ENCODE results near the gene MRPL3.

MRPL3 gene

DNA sequence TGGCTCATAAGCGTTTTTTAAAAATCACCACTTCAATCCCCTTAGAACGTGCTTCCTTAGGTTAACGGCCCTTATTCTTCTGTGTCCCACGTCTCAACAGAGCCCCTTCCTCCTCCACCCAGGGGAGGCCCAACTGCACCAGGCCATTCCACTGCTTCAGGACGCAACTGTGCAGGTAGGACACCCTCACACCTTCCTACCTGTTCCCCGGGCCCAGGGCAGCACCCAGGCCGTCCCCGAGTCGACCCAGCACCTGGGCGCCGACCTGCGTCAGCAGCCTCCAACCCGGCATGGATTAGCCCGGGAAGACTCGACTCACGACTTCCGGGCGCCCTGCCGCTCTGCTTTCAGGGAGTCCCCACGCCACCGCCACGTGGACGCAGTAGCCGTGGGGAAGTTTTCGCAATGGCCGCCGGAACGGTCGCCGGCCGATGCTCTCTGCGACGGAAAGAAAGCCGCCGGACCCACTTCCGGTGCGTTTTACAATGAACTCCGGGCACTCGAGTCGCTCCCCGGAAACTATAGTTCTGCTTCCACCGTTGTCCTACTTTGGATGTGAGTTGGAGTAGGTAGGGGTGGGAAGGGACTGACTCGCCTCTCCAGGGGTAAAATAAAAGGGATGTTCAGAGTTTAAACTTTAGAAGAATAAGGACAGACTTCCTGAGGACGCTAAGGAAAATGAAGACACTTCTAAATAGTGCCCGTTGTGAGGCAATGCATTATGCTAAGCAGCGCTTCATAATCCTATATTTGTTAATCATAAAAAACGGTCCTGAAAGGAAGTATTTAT is at the start of gene MRPL3:
Gene MRPL3, minus strand, starts transcription at position 442 of the 790 bp plus-strand sequence. Its CDS starts 150 bp downstream, at position 292.
- DNase-seq (ENCODE audit: low read depth) = peak; percentile 81

DNA sequence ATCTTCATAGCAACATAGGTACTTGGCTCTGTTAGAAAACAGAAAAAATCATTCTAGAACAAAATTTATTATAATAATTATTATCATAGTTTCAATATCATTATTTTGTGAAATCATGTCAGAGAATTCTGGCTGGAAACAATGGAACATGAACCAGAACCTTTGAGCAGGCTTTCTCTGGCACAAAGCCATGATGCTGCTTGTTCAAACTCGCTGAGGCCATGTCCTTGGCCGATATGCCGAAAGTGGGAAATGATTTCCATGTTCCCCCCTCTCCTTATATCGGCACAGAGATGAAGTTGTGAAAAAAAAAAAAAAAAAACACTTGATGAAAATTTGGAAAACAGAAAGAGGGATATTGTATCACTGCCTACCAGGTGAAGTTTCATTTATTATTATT is 49.0 kb upstream of the MRPL3 start:
- no peak for DNase-seq (ENCODE audit: low read depth)

DNA sequence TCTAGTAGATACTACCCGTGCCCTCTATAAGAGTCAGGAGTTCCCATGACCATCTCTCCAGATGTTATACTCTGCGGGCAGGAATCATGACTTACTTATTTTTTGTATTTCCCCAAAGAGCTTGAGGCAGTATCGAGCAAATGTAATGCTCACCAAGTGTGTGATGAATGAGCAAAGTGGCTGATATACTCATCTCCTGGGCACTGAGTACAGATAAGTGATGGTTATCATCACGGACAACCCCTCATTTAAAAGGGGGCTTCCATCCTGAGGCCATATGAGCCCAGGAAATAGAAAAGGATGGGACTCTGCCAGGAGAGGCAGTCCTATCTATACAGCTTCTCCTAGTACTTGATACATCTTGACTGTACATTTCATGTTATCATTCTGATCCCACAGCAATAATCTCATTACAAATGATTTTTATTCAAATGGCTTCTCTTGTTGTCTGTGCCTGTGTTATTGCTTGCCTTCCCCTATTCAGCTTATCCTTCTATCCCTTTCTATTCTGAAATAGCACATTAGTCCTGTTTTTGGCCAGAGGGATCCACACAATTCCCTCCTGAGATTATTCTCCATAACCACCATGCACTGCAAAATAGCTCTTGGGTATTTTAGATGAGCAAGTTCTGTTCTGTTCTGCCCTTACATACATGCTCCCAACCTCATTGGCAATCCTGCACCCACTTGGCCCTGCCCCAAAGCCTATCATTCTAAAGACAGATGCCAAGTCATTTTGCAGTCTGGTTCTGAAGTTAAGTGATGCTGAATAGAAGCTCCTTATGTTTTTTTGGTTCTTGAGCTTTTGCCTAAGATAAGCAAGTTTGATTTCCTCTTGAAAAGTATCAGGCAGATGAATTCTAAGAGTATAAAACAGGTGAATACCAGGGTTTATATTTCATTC is 48.0 kb upstream of the MRPL3 start:
- no peak for DNase-seq (ENCODE audit: low read depth)

DNA sequence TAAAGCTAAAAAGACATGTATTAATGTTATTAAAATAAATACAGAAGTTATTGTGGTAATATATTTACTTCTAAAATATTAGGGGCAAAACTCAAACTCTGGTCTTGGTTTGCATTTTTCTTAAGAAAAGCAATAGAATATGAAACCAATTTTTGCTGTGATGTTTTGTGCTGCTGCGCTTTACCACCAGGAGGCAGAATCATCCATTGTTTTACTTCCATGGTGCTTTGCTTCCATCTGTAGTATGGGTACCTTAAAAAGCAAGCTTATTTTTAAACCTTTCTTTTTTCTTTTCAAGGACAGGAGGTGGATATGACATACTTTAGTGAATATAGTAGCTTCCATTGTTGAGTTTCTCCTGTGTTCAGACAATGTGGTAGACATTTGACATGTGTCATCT is 46.6 kb upstream of the MRPL3 start:
- no peak for DNase-seq (ENCODE audit: low read depth)

GRCh38 chr3:131547585-131547984 is 44.8 kb upstream of the MRPL3 start:
- no peak for DNase-seq (ENCODE audit: low read depth)

GRCh38 chr3:131546441-131546840 is 43.7 kb upstream of the MRPL3 start:
- no peak for DNase-seq (ENCODE audit: low read depth)

DNA sequence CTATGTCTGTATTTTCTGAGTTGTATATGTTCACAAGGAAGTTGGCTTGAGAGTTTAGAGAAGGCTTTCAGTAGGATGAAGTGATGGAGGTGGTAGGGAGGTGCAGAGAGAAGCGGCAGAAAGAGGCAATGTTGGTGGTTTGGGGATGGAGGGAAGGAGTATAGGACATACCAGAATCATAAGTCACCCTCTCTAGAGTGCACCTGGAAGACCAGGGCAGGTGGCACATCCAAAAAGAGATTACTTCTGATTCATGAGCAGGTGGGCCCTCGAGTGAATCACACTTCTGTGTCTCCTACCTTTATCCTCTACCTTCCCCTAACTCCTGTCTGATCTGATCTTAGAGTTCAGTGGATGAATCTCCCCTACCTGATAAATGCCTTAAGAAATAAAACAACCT is 41.8 kb upstream of the MRPL3 start:
- no peak for DNase-seq (ENCODE audit: low read depth)

- DNase-seq (ENCODE audit: low read depth) = no peak
Measured at GRCh38 chr3:131543714-131544113, 40.9 kb upstream of the MRPL3 start.

DNA sequence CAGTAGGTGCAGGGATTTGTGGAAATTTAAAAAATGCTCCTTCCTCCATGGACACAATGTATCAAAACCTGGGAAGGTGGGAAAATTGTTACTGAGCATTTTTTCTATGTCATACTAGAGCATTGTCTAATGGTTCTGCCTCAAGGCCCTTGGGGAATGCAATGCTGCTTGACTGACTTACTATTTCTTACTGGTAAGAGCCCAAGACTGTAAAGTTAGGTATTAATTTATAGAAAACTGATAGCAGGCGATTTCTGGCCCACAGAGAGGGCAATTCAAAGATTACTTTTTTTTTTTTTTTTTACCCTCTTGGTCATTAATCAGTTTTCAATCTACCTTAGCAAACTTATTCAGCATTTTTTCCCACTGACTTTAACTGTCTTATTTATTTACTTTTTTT is 38.5 kb upstream of the MRPL3 start:
- no peak for DNase-seq (ENCODE audit: low read depth)

DNA sequence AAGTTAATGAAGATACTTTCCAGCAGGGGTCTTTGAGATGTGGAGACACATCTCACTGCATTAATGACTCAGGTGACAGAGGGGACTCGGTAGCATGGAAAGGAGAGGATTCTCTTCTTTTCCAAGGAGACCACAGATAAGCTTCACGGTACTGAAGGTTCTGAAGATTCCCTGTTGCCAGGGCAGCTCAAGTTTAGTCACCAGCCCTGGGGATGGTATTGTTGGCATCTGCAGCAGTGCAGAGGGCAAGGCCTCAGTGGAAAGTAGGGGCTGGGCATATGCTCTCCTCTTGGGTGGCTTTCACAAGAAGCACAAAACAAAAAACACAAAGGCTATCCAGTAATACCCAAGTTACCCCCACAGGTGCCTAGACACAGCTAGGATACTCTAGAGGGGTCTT is 38.0 kb upstream of the MRPL3 start:
- DNase-seq (ENCODE audit: low read depth) = no peak

- DNase-seq (ENCODE audit: low read depth) = no peak
Measured at GRCh38 chr3:131540143-131540542, 37.4 kb upstream of the MRPL3 start.

DNA sequence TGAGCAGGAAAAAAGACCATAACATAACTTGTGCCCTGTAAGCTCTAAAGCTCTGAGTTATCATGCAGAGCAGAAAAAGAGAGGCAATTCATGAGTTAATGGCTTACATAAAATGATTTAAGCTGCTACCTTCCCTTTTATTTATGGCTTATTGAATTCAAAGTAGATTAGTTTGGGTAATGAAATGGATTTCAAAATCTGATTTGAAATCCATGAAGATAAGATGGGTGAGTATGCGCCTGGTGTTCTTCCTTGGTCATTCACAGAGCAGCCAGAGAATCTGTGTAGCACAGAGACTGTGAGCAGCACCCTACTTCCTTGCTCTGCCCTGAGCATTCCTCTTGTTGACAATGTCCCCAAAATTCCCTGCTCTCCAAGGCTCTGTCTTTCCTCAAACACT is 36.2 kb upstream of the MRPL3 start:
- no peak for DNase-seq (ENCODE audit: low read depth)

DNA sequence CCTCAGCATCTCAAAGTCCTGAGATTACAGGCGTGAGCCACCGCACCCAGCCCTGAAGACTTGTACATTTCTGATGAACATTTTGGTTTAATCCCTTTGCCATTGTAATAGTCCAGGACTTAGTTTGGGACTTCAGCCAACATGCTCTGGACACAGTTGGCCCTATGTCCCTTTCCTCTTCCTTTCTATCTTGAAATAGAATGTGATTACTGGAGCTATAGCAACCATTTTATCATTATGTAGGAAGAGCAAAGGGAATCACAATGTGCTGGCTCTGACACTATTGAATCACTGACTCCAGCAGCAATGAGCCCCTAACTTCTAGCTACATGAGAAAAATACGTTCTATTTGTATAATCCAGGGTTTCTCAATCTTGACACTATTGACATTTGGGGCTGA is 34.8 kb upstream of the MRPL3 start:
- no peak for DNase-seq (ENCODE audit: low read depth)

DNA sequence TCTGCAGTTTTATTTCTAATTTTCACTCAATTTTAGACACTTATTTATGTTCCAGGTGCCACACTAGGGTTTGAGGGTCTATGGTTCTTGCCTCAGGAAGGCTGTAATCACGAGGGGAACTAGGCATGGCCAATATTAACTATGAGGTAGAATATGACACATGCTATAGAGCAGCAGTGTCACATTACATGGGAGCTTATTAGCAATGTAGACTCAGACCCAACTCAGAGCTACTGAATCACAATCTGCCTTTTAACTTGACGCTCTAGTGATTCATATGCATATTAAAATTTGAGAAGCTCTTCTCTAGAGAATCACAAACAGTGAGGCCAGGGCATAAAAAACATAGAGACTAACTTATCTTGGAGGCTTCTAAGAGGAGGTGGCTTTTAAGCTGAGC is 32.8 kb upstream of the MRPL3 start:
- DNase-seq (ENCODE audit: low read depth) = no peak

GRCh38 chr3:131535131-131535530 is 32.4 kb upstream of the MRPL3 start:
- DNase-seq (ENCODE audit: low read depth) = no peak

GRCh38 chr3:131532645-131533044 is 29.9 kb upstream of the MRPL3 start:
- no peak for DNase-seq (ENCODE audit: low read depth)

- DNase-seq (ENCODE audit: low read depth) = no peak
Measured at GRCh38 chr3:131530843-131531242, 28.1 kb upstream of the MRPL3 start.

- DNase-seq (ENCODE audit: low read depth) = no peak
Measured at GRCh38 chr3:131530388-131530787, 27.6 kb upstream of the MRPL3 start.

DNA sequence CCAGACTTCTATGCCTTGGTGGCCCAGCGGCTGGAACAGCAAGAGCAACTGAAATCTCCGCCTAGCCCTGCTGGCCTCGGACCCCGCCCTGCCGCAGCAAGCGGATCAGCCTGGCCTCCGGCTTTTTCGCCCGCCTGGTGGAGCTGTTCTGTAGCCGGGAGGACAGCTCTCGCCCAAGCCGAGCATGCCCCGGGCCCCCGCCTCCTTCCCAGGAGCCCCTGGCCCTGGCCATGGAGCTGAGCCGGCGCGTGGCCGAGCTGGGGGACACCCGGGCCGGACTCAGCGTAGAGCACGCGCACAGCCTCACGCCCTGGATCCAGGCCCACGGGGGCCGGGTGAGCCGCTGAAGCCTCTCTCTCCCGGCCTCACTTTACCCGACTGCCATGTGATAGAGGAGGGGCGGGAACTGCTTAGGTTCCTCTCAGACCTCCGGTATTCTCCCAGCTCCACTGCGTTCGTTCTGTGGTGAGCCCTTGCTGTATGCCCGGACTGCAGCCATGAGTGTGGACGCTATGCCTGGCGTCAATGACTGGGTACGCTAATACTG is 24.1 kb upstream of the MRPL3 start:
- peak; percentile 12 for DNase-seq (ENCODE audit: low read depth)

GRCh38 chr3:131518680-131519079 is 15.9 kb upstream of the MRPL3 start:
- no peak for DNase-seq (ENCODE audit: low read depth)

DNA sequence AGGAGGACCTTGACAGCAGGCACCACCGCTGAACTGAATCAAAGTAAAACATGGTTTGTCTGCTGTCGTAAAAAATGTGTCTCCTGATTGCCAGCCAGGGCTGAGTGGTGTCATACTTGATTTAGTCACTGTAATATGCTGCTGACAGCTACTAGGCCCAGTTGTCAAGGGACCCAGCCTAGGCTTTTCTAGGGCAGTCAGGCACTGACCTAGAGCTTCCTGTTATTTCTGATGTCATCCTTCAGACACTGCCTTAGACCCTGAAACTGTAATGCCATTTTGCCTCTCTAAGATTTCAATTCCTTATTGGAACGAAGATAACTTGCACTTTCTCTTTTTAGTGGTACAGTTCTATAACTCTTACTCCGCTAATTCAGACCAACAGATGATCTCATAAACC is 2.6 kb upstream of the MRPL3 start:
- DNase-seq (ENCODE audit: low read depth) = no peak

DNA sequence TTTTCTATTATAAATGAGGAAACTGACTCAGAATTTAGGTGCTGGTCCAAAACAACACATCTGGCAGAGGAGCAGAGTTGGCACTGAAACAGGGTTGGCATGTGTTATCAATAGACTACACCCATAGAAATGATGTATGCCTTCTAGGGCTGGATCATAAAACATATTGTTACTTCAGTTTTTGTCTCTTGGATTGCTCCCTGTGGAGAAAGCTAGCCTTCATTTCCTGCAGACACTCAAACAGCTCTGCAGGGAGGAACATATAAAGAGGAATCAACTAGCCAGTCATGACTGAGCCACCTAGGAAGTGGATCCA is 507 bp upstream of the MRPL3 start:
- no peak for DNase-seq (ENCODE audit: low read depth)

DNA sequence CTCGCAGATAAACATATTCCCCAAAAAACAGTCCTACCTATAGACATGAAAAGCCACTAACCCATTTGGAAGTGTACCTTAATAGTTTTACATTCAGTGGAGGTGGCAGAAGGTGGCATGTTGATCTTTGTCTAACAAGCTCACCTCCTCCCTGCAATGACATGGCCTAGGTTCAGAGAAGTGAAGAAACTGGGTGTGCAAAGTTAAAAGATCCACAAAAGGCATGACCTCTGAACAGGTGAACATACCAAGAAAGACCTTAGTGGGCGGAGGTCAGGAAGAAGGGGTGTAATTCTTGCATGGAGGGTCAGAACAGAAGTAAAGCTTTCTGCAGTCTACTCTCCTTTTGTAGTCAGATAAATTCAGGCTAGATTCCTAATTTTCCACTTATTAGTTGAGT is 822 bp downstream of the MRPL3 start:
- DNase-seq (ENCODE audit: low read depth) = no peak
